ENCODE data around the gene ROR2. TPM values are rescaled to one million over a fixed set of nuclear protein-coding genes. Genes with fewer than 3 reads are reported as not detected.

The ROR2 gene
- total and polyA plus RNA-seq, 2 of the 8 experiments (the other 6 are each of a cell fraction or from before 2014, with no cell fraction given), result 2.7 to 4.3 TPM

- Histone ChIP-seq H3K9me3 (ENCODE audit: insufficient read depth in 2 of 2, low read depth in 1 of 2, low read length in 1 of 2) (no peaks in the 10 kb centered on the region), H2BK12ac (ENCODE audit: low read depth, low read length) (no peak overlapping the region), H2BK15ac (ENCODE audit: low read length) (no peak overlapping the region), H3K14ac (ENCODE audit: insufficient read length) (no peak overlapping the region), H2BK5ac (ENCODE audit: low read depth, low read length) (no peak overlapping the region), H3K23me2 (ENCODE audit: low read depth, low read length) (no peaks in the 10 kb centered on the region), H3K23ac (ENCODE audit: insufficient read length) (no peak overlapping the region), H3K27ac (ENCODE audit: low read depth, low read length) (no peak overlapping the region), H2AFZ (ENCODE audit: low read length) (no peak overlapping the region), H3K9ac (replicated peaks in 1 of 4; ENCODE audit: extremely low read depth in 1 of 4, low read depth in 3 of 4, low read length in 3 of 4) (no peak overlapping the region), H4K20me1 (replicated peaks in 1 of 2; ENCODE audit: control insufficient read depth in 1 of 2, insufficient read depth in 2 of 2, low read length in 2 of 2) (no peaks in the 10 kb centered on the region), H2BK20ac (ENCODE audit: low read length) (no peak overlapping the region), H3K36me3 (ENCODE audit: control insufficient read depth in 2 of 4, insufficient read depth in 4 of 4, low read length in 3 of 4) (no peaks in the 10 kb centered on the region), H4K5ac (ENCODE audit: insufficient read length, low read depth, low read length) (no peak overlapping the region), H3K4ac (replicated peaks; ENCODE audit: insufficient read length, low read depth, low read length) (no peak overlapping the region), H3K4me3 (ENCODE audit: extremely low read depth in 1 of 4, insufficient read depth in 2 of 4, low read depth in 3 of 4, low read length in 4 of 4) (no peak overlapping the region), H3K79me2 (ENCODE audit: control insufficient read depth in 1 of 2, insufficient read depth in 2 of 2, low read length in 2 of 2) (no peaks in the 10 kb centered on the region), H4K8ac (ENCODE audit: extremely low read depth, insufficient read depth, low read length) (peak overlapping the region; percentile 45; the same call in 1 of the 2 replicates), H4K91ac (replicated peaks; ENCODE audit: insufficient read length, low read length) (no peak overlapping the region), H3K56ac (replicated peaks; ENCODE audit: insufficient read length, low read depth, low read length) (no peak overlapping the region), H3K4me2 (ENCODE audit: insufficient read depth in 1 of 2, low read depth in 2 of 2, low read length in 2 of 2) (no peak overlapping the region), H3K18ac (ENCODE audit: extremely low read depth, low read length) (no peak overlapping the region), H2BK120ac (replicated peaks; ENCODE audit: low read depth, low read length) (no peak overlapping the region), H3K27me3 (replicated peaks in 1 of 4; ENCODE audit: control insufficient read depth in 3 of 4, extremely low read depth in 1 of 4, insufficient read depth in 3 of 4, low read length in 3 of 4) (no peaks in the 10 kb centered on the region), H3K79me1 (ENCODE audit: low read depth, low read length) (no peaks in the 10 kb centered on the region), H3K4me1 (replicated peaks in 1 of 4; ENCODE audit: control insufficient read depth in 3 of 4, insufficient read depth in 4 of 4, low read length in 3 of 4) (no peaks in the 10 kb centered on the region), H2AK5ac (ENCODE audit: low read depth, low read length) (no peak overlapping the region)
- no peak for FAIRE-seq
- peak in 1 of 2 experiments; percentile 44 for DNase-seq (ENCODE audit: low read depth in 1 of 2, low spot score in 2 of 2)
- WGBS, 2 experiments (ENCODE audit: extremely low coverage in 1 of 2, insufficient coverage in 1 of 2, insufficient read length in 1 of 2, insufficient replicate concordance in 2 of 2, low coverage in 1 of 2, low lambda C conversion rate in 2 of 2, missing lambda C conversion rate in 1 of 2), result 89% methylated on average over 18 of the region's 19 CpGs; no CpG with 5 or more reads in 1 of the 2 experiments
- ChIA-PET POLR2A (ENCODE audit: partially characterized antibody) (no interaction called here), CTCF (ENCODE audit: partially characterized antibody) (interaction anchor here (1.2 to 1.5 kb wide), 2 partner anchors 19 to 40 kb away, joined by 4 to 5 read pairs; no protein-coding TSS in a partner anchor)
- no peak for TF ChIP-seq RAD21 (IDR thresholded peaks at IDR 0.05 in 1 of 2, conservative IDR thresholded peaks at IDR 0.05 in 1 of 2; ENCODE audit: low read depth in 2 of 2, low read length in 2 of 2)
- no peak for TF ChIP-seq RNF2 (IDR thresholded peaks at IDR 0.05; ENCODE audit: borderline replicate concordance, low read depth, low read length, missing control alignments, poor library complexity, severe bottlenecking)
Observed at GRCh38 chr9:91811024-91811909, 138.8 kb downstream of the ROR2 start.

Measured in H1 (cell line).